G401.6 (cell line): ENCODE measurements around the gene UGT1A5.
"Not testable (repeated sequence)": the region's sequence is repeated elsewhere in the genome, so short reads cannot be mapped to it uniquely, and the experiment has no call there.

Experiments used
- FAIRE-seq: peaks from 2 replicates; lab custom pipeline; 2012; peaks lifted over from hg19 to GRCh38; lab: Jason Lieb, UNC

Gene UGT1A5

DNA sequence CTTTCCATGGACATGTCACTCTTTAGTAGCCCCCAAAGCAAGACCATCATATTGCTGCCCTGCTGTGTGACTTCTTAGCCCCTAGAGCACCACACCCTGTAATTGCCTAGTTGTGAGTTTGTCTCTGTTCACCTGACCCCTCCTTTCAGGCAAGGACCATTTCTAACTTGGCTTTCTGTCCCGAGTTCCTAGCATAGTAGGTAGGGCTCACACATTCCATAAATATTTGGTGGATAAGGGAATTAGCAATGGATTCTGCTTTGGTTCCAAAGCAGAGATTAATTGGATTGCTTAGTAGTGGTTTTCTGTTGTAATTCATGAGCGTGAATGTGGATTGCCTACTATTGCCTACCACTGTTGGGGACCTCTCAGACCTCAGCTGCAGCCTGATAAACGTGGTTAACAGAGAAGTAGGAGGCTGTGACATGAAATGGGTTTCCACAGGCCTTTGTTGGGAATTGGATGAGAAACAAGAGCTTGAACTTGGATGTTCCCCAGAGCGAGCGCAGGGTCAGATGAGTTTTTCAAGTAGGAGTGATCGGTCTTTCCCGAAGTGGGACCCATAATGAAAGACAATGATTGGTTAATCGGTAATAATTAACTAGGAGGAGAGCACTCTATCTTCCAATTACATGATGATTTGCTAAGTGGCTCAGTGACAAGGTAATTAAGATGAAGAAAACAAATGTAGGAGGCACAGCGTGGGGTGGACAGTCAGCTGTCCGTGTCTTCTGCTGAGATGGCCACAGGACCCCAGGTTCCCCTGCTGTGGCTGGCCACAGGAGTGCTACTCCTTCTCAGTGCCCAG, 34.0 kb downstream of the UGT1A5 start:
- no peak for FAIRE-seq

DNA sequence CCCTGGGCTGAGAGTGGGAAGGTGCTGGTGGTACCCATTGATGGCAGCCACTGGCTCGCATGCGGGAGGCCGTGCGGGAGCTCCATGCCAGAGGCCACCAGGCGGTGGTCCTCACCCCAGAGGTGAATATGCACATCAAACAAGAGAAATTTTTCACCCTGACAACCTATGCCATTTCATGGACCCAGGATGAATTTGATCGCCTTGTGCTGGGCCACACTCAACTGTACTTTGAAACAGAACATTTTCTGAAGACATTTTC, 34.5 kb downstream of the UGT1A5 start:
- FAIRE-seq, result no peak

DNA sequence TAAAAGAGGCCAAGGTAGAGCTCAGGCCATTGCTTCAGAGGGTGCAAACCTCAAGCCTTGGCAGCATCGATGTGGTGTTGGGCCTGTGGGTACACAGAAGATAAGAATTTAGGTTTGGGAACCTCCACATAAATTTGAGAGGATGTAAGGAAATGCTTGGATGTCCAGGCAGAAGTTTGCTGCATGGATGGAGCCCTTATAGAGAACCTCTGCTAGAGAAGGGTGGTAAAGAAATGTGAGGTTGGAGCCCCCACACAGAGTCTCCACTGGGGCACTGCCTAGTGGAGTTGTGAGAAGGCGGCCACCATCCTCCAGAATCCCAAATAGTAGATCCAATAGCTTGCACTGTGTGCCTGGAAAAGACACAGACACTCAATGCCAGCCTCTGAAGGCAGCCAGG, 38.0 kb downstream of the UGT1A5 start:
- FAIRE-seq, result not testable (repeated sequence)

DNA sequence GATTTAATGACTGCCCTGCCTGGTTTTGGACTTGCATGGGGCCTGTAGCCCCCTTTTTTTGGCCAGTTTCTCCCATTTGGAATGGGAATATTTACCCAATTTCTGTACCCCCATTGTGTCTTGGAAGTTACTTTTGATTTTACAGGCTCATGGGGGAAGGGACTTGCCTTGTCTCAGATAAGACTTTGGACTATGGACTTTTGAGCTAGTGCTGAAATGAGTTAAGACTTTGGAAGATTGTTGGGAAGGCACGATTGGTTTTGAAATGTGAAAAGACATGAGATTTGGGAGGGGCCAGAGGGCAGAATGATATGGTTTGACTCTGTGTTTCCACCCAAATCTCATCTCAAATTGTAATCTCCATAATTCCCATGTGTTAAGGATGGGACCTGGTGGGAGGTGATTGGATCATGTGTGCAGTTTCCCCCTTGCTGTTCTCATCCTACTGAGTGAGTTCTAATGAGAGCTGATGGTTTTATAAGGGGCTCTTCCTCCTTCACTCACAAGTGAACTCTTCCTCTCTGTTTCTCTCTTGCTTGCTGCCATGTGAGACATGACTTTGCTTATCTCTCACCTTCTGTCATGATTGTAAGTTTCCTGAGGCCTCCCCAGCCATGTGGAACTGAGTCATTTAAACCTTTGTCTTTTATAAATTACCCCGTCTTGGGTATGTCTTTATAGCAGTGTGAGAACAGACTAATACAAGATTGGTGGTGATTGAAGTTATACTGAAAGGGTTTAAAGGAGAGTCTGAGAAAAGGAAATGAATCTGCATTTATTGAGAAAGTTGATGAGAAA, 38.7 kb downstream of the UGT1A5 start:
- not testable (repeated sequence) for FAIRE-seq

DNA sequence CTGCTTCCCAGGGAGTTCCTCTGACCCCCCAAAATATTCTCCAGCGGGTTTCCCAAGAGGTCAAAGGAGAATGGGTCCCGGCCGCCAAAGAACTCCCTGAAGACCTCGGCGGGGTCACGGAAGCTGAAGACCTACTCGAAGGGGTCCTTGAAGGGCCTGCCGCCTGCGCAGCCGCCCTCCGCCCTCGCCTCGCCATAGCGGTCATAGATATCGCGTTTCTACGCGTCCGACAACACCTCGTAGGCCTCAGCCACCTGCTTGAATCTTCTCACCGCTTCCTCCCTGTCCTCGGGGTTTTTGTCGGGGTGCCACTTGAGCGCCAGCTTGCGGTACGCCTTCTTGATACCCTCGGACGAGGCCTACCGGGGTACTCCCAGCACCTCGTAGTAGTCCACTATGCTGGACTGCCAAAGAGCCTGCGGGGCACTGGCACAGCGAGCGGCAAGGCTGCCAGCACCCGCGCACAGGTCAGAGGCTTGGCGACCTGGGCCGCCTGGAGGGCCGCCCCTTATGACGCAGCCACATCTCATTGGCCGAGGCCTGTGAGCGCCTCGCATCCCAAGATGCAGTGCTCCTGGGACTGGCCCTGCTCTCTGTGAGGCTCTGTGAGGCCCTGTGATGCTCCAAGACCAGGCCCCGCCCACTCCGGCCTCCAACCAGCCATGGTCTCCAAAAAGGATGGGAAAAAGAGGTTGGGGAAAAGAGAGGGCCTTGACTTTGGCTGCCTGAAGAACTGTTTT, 42.3 kb downstream of the UGT1A5 start:
- FAIRE-seq, result no peak

DNA sequence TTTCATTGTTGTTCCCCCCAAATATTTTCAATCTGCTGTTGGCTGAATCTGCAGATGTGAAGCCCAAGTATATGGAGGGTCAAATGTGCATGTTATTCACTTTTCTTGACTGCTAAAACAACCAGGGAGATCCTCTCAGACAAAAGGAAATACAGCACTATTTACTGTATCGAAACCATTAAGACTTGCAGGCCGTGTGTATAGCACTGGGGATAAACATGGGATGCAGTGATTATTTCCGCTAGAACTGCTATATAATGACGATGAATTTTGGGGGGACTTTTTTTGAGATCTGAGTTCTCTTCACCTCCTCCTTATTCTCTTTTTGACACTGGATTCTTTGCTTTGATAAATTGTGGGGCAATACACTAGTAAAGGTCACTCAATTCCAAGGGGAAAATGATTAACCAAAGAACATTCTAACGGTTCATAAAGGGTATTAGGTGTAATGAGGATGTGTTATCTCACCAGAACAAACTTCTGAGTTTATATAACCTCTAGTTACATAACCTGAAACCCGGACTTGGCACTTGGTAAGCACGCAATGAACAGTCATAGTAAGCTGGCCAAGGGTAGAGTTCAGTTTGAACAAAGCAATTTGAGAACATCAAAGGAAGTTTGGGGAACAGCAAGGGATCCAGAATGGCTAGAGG, 43.8 kb downstream of the UGT1A5 start:
- FAIRE-seq, result no peak

DNA sequence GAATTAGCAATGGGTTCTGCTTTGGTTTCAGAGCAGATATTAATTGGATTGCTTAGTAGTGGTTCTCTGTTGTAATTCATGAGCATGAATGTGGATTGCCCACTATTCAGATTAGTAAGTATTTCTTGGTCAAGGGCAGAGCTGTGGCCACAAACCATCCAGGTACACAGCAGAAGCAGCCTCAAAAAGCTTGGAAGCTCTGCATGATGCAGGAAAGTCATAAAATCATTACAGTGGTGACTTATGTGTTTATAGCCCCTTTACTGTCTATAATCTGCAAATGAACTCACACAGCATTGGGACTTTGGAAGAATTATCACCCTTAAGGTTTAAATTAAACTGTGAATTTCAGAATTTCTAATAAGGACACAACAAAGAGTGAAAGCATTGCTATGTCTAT, 45.4 kb downstream of the UGT1A5 start:
- FAIRE-seq, result no peak

DNA sequence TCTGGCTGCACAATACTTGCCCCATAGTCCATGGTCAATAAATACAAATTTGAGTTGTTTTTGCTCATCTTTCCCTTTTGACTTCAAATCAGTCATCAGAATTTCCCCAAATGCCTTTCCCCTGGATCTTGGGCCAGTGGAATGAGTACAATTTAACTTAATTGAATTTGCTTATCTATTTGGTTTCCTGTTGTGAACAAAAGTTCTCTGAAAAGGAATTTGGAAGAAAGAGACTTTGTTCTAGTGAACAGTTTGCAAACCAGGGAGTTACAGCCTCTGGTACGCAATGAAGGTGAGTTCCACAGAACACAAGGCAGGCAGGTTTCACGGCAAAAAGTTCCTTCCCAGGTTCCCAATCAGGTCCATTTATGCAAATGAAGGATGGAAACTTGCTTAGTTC, 46.1 kb downstream of the UGT1A5 start:
- FAIRE-seq, result no peak

DNA sequence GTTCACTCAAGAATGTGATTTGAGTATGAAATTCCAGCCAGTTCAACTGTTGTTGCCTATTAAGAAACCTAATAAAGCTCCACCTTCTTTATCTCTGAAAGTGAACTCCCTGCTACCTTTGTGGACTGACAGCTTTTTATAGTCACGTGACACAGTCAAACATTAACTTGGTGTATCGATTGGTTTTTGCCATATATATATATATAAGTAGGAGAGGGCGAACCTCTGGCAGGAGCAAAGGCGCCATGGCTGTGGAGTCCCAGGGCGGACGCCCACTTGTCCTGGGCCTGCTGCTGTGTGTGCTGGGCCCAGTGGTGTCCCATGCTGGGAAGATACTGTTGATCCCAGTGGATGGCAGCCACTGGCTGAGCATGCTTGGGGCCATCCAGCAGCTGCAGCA, 47.3 kb downstream of the UGT1A5 start, which contains the start of gene UGT1A1:
TSS of gene UGT1A1 (plus strand) at position 228 of the 400 bp plus-strand sequence. CDS start at position 246, 18 bp downstream.
- FAIRE-seq, result no peak

DNA sequence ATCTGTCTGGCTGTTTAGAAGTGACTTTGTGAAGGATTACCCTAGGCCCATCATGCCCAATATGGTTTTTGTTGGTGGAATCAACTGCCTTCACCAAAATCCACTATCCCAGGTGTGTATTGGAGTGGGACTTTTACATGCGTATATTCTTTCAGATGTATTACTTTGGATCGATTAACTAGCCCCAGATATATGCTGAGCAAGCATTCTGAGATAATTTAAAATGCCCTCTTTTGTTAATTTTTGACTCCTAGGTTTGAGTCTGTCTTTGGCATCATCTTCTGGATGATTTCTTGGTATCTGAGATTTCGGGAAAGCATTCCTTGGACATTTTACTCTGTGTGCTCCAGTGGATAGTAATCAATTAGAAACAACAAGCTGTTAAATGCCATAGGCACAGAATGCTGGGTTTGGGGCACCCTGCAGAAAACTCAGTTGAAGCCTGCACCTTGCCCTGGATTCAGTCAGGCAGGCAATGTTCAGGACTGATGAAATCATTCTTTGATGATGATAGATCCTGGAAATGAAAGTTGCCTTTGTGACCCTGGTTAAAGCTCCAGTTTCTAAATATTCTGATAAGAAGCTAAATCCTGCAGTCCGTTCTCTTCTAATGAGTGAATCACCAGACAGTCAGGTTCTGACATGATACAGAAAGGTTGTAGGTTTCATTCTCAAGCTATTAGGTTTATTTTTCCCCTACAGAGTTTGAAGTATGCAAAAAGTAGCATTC, 48.5 kb downstream of the UGT1A5 start:
- FAIRE-seq, result no peak

DNA sequence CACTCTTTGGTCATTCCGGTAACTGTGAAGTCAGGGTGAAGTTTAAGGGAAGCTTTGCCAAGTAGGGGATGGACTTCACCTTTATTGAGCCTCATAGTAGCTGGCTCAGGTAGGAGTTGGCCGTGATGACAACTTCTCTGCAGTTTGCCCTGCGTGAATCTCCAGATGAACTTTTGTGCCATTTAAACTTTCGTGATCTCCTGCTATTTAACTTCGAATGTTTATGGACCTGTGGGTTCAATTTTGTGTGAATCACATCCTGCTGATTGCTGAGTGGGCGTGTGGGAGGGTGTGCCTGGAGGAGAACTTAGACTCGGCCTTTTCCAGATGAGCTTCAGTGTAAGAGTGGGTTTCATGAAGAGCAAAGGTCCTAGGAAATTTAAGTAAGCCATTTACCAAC, 51.6 kb downstream of the UGT1A5 start:
- no peak for FAIRE-seq

DNA sequence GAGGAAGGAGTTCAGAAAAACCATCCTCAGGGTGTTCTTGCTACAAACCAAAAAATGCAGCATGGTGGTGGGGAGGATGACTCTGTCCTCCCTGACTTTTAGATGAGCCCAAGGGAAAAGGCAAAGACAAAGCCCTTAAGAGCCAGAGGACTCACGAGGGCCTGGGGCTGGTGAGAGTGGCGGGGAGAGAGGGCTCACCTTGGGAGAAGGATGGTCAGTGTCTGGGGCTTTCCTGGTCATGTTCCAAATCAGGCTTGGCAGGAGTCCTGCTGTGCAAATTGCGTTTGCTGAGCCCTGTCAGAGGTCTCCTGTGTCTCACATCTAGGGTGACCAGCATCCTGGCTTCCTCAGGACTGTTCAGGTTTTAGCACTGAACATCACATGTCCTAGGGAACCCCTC, 52.1 kb downstream of the UGT1A5 start:
- FAIRE-seq, result no peak

DNA sequence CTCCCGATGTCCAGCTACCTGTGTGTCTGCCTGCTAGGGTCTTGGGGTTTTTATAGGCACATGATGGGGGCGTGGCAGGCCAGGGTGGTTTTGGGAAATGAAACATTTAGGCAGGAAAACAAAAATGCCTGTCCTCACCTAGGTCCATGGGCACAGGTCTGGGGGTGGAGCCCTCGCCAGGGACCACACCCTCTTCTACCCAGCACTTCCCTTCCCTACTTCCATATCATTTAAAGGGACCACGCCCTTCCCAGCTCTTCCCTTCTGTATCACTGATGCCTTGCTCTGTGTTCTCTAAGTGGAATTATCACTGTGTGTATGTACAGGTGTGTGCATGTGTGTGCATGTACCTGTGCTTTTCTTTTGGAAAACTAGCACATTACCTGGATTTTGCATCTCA, 53.7 kb downstream of the UGT1A5 start:
- FAIRE-seq, result no peak

DNA sequence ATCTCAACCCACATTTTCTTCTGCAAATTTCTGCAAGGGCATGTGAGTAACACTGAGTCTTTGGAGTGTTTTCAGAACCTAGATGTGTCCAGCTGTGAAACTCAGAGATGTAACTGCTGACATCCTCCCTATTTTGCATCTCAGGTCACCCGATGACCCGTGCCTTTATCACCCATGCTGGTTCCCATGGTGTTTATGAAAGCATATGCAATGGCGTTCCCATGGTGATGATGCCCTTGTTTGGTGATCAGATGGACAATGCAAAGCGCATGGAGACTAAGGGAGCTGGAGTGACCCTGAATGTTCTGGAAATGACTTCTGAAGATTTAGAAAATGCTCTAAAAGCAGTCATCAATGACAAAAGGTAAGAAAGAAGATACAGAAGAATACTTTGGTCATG, 55.4 kb downstream of the UGT1A5 start:
- no peak for FAIRE-seq

DNA sequence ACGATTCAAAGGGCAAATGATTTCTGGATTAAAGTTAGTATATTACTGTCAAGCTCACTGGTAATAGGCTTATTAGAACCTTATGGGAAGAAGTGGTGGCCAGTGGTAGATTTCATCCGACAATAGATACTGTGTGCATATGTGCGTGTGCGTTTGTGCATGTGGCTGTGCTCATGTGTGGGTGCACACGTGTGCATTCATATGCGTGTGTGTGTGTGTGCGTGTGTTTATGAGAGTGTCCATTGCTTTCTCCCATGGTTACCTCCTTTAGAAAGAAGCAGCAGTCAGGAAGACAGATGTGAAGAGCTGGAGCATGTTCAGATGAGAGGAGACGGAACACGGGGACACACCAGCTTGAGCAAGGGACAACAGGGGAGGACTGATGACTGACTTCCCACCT, 56.6 kb downstream of the UGT1A5 start:
- no peak for FAIRE-seq

DNA sequence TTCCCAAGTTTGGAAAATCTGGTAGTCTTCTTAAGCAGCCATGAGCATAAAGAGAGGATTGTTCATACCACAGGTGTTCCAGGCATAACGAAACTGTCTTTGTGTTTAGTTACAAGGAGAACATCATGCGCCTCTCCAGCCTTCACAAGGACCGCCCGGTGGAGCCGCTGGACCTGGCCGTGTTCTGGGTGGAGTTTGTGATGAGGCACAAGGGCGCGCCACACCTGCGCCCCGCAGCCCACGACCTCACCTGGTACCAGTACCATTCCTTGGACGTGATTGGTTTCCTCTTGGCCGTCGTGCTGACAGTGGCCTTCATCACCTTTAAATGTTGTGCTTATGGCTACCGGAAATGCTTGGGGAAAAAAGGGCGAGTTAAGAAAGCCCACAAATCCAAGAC, 59.4 kb downstream of the UGT1A5 start:
- no peak for FAIRE-seq

DNA sequence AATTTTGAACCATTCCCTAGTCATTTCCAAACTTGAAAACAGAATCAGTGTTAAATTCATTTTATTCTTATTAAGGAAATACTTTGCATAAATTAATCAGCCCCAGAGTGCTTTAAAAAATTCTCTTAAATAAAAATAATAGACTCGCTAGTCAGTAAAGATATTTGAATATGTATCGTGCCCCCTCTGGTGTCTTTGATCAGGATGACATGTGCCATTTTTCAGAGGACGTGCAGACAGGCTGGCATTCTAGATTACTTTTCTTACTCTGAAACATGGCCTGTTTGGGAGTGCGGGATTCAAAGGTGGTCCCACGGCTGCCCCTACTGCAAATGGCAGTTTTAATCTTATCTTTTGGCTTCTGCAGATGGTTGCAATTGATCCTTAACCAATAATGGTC, 59.9 kb downstream of the UGT1A5 start:
- no peak for FAIRE-seq

DNA sequence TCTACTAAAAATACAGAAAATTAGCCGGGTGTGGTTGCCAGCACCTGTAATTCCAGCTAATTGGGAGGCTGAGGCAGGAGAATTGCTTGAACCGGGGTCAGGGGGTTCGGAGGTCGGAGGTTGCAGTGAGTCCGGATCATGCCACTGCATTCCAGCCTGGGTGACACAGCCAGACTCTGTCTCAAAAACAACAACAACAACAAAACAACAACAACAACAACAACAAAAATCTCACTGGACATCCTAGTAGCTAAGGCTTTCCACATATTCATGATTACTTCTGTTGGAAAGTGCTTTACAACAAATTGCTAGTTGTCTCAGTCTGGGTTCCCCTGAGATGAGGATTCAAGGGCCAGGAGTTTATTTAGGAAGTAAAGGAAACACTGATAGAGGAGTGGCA, 61.1 kb downstream of the UGT1A5 start:
- no peak for FAIRE-seq

DNA sequence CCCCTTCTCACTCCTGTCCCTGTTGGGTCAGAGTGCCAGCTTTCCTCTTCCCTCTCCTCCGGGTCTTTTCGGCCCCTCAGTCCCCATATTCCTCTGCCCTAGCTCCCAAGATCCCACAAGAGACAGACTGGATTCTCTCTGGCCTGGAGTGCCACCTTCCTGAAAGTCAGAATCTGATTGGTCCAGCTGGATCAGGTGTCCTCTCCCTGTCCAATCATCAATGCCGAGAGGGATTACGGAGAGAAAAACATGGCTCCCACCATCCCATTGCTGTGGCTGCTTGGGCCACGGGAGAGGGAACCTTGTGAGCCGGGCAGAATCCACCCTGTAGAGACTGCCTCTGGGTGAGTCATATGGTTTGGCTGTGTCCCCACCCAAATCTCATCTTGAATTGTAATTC, 62.7 kb downstream of the UGT1A5 start:
- no peak for FAIRE-seq

DNA sequence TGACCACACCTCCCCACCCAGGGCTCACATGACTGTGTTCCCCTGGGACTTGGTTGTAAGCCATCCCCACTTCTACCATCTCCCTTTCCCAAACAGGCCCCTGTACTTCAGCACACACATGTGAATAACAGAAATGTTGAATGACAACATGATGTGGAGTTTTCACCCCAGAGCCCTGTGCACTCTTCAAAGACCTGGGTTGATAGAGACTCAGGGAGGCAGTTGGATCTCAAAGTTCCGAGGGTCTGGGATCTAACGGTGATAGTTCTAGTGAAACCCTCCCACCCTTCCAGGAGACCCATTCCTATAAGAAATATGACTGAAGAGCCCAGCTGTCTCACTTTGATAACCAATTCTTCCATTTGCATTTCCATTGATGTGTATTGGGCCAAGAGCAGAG, 65.3 kb downstream of the UGT1A5 start, which contains the start of gene MROH2A:
TSS of gene MROH2A (plus strand) at position 301 of the 400 bp plus-strand sequence. CDS start 1,029 bp downstream, outside the sequence.
- no peak for FAIRE-seq

DNA sequence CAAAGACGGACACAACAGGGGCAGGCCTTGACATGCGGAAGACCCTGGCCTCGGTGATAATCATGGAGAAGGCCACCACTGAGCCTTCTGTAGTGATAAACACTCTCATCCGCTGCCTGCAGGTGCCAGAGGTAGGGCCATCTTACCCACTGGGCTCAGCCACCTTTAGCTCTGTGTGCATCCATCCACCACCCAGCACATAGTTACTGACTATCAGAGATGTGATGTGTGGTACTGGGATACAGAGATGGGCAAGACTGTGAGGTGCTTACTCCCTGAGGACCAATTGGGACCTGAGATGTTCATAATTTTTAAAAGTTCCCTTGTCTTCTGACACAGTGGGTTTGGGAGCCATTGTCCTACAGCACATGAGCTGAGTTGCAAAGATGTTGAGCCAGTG, 67.0 kb downstream of the UGT1A5 start:
- FAIRE-seq, result no peak

DNA sequence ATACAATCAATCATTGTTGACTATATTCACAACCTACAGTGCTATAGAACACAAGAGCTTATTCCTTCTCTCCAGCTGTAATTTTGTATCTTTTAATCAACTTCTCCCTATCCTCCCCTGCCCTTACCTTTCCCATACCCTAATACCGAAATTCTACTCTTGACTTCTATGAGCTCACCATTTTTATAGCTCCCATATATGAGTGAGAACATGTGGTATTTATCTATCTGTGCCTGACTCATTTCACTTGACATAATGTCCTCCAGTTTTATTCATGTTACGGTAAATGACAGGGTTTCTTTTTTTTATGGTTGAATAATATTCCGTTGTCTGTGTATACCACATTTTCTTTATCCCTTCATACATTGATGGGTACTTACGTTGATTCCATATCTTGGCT, 68.1 kb downstream of the UGT1A5 start:
- FAIRE-seq, result no peak
